Measurements from ENCODE around the gene FLAD1.

FLAD1 gene

DNA sequence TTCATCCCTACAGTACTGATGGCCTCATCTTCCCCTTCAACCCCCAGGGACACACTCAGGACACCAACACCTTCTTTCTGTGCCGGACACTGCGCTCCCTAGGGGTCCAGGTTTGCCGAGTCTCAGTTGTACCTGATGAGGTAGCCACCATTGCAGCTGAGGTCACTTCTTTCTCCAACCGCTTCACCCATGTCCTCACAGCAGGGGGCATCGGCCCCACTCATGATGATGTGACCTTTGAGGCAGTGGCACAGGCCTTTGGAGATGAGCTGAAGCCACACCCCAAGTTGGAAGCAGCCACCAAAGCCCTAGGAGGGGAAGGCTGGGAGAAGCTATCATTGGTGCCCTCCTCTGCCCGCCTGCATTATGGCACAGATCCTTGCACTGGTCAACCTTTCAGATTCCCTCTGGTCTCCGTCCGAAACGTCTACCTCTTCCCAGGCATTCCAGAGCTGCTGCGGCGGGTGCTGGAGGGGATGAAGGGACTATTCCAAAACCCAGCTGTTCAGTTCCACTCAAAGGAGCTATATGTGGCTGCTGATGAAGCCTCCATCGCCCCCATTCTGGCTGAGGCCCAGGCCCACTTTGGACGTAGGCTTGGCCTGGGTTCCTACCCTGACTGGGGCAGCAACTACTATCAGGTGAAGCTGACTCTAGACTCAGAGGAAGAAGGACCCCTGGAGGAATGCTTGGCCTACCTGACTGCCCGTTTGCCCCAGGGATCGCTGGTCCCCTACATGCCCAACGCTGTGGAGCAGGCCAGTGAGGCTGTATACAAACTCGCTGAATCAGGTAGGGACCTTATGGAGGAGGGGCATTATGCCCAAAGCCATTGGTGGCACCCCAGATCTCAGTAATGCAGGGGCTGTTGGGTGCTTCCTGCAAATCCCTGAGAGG is 5.2 kb downstream of the FLAD1 start:
- DNase-seq (ENCODE audit: low read depth in 2 of 2), result no peak

DNA sequence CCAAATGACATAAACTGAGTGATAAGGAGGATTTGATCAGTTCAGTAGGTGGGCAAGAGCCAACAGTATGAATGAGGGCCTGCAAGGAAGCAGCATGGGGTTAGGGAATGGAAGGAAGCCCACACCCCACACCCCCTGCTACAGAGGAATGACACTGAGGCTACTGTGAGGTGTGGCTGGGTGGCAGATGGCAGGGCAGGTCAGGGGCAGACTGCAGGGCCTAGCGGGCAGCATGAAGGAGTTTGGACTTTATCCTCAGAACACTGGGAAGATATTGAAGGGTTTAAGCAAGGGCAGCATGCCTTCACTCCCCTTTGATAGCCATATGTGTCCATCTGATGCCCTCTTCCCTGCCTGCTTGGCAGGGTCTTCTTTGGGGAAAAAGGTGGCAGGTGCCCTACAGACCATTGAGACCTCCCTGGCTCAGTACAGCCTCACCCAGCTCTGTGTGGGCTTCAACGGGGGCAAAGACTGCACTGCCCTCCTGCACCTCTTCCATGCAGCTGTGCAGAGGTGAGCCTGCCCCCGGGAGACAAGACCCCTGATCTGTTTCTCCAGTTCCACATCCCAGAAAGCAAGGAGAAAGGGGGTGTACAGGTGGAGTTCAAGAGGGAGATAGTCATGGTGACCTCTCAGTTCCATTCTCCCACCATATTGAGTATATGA is 6.2 kb downstream of the FLAD1 start:
- no peak for DNase-seq (ENCODE audit: low read depth in 2 of 2)

DNA sequence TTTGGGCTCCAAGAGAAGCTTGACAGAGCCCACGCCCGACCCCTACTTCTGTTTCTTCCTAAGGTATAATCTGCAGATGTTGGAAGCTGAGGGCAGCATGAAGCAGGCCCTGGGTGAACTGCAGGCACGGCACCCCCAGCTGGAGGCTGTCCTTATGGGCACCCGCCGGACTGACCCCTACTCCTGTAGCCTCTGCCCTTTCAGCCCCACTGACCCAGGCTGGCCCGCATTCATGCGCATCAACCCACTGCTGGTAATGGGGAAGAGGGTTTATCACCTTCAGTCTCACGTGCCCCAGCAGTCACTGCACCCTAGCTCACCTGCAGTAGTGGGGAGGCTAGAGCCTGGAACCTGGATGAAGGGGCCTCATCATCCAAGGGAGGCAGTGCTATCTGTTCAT is 7.1 kb downstream of the FLAD1 start:
- DNase-seq (ENCODE audit: low read depth in 2 of 2), result no peak

DNA sequence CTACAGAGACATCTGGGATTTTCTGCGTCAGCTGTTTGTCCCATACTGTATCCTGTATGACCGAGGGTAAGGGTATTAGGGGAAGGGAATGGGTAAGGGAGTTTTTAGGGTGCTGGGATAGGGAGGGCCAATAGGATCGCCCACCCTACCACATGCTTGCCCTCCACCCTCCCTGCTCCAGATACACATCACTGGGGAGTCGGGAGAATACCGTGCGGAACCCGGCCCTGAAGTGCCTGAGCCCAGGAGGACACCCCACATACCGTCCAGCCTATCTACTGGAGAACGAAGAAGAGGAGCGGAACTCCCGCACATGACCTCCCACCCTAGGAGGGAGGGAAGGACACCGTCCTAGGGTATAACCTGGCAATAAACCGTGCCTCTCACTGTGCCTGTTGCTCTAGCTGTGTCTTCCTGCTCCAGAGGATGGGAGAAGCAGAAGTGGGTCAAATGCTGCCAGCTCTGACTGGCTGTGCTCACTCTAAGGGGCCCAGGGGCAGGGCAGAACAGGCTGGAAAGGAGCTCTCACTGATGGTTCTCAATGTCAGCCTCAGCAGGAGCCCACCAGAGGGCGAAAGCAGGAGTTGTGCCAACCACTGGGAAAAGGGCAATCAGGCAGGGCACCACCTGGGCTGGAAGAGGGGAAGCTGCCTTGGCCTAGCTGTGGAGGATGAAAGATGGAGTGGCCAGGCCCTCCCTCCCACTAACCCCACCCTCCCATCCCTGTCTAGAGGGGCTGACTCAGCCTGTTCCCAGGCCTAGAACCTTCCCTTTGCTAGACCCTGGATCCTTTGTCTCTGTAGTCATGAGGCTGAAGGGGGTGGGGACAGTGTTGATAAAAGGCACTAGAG is 9.8 kb downstream of the FLAD1 start:
- DNase-seq (ENCODE audit: low read depth in 2 of 2), result no peak

DNA sequence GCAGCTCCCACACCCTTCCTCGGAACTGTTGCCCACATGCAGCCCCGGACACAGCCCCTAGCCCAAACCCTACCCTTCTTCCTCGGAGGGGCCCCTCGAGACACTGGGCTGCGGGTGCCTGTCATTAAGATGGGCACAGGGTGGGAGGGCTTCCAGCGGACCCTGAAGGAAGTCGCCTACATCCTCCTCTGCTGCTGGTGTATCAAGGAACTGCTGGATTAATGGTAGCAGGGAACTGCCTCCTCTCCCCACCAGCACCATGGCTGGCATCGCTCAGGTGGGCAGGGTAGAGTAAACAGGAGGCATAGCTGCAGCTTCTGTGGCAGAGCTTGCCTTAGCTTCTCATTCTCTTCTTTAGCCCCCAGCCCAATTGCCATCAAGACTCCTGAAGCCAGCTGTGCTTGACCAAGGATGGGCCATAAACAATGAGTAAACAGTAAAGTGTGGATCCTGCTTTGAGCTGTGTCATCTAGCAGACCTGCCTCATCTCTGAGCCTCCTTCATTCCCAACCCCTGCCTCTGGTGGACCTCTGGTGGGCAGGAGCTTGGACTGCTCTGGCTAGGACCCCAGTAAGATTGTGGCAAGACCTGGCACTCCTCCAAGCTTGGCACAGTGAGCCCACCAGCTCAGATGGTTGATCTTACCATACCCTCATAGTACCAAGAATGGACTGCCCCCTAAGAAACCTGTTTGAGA is 10.6 kb downstream of the FLAD1 start, which contains the start of gene LENEP:
Gene LENEP (plus strand): TSS at position 15 of the 697 bp plus-strand sequence. CDS start 22 bp downstream, at position 37.
- no peak for DNase-seq (ENCODE audit: low read depth in 2 of 2)

DNA sequence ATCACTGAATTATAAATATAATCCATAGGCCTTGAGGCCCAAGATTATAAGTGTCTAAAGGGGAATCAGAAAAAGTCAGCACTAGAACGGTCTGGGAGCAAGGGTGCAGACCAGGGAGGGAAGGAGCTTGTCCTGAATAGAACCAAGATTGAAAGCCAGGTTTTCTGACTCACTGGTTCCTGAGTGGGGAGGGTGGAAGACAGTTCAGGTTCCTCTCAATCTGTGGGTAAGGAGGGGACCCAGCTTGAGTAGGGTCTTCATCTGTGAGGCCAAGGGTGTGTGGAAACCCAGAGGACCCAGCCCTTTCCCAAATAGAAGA is 11.1 kb downstream of the FLAD1 start:
- no peak for DNase-seq (ENCODE audit: low read depth in 2 of 2)

DNA sequence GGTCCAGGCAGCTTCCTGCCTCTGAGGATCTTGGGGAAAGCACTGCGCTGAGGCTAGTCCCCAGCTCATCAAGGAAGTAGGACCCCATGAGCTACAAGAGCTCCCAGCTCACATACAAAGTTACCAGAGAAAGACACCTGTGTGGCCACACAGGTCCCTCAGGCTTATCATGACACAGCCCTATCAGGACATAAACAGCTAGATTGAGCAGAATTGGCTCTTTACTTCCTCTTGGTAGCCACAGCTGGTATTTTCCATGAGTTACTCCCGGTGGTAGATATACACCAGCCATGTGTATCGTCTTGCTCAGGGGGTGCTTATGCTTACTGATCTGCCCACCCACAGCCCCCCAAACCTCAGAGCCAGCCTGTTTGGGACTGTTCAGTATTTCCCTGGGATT is 11.4 kb downstream of the FLAD1 start:
- DNase-seq (ENCODE audit: low read depth in 2 of 2), result no peak

DNA sequence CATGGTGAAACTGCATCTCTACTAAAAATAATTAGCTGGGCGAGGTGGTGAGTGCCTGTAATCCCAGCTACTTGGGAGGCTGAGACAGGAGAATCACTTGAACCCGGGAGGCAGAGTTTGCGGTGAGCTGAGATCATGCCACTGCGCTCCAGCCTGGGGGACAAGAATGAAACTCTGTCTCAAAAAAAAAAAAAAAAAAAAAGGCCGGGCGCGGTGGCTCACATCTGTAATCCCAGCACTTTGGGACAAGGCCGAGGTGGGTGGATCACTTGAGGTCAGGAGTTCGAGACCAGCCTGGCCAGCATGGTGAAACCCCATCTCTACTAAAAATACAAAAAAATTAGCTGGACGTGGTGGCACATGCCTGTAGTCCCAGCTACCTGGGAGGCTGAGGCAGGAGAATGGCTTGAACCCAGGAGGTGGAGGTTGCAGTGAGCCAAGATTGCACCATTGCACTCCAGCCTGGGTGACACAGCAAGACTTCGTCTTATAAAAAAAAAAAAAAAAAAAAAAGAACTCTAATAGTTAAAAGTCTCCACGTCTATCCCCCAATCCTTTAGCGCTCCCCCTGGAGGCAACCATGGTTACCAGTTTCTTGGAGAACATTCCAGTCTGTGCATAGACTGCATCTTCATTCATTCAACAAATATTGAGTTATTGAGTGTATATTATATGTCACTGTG is 12.3 kb downstream of the FLAD1 start:
- peak; percentile 56 to 62 for DNase-seq (ENCODE audit: low read depth in 2 of 2)

DNA sequence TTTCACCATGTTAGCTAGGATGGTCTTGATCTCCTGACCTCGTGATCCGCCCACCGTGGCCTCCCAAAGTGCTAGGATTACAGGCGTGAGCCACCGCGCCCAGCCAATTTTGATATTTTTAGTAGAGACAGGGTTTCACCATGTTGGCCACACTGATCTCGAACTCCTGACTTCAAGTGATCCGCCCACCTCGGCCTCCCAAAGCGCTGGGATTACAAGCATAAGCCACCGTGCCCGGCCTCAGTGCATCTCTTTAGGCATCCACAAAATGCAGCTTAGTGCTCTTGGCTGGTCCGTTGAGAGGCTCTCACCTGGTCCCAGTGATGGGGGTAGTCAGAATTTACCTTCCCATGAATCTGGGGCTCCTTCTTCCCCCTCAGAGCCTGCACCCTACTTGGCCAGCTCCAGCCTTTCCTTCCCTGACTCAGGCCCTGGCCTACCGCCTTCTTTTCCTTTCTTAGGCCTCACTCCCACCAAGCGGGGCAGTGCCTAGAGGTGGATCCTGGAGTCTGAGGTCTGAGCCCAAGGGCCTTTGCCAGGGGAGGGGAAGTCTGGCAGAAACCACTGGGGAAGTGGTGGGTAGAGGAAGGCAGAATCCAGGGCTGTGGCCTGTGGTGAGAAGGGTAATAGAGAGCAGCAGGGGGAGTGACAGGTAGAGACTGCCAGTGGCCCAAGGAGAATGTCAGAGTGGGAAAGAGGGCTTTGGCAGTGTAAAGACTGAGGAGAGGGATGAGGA is 14.0 kb downstream of the FLAD1 start:
- no peak for DNase-seq (ENCODE audit: low read depth in 2 of 2)

DNA sequence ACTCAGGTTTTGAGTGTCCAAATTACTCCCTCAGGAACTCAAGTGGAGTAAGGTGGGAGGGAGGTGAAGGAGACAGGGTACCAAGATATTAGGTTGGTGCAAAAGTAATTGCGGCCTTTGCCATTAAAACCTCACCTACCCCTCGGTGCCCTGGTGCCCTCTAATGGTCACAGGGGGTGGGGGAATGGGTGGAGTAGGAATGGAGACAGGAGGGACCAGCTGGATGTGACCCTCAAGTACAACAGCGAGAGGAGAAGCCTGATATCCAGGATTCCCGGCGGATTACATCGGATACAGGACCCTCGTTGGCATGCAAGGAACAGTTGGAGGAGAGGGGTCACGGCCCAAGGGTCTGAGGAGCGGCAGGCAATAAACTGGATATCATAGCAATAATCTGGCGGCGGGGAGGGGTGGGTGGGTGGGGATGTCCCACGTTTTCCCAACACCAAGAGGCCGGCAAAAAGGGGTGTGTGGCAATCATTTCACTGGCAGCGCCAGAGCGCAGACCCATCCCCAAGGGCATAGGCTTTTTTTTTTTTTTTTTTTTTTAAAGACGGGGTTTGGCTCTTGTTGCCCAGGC is 15.1 kb downstream of the FLAD1 start:
- no peak for DNase-seq (ENCODE audit: low read depth in 2 of 2)

DNA sequence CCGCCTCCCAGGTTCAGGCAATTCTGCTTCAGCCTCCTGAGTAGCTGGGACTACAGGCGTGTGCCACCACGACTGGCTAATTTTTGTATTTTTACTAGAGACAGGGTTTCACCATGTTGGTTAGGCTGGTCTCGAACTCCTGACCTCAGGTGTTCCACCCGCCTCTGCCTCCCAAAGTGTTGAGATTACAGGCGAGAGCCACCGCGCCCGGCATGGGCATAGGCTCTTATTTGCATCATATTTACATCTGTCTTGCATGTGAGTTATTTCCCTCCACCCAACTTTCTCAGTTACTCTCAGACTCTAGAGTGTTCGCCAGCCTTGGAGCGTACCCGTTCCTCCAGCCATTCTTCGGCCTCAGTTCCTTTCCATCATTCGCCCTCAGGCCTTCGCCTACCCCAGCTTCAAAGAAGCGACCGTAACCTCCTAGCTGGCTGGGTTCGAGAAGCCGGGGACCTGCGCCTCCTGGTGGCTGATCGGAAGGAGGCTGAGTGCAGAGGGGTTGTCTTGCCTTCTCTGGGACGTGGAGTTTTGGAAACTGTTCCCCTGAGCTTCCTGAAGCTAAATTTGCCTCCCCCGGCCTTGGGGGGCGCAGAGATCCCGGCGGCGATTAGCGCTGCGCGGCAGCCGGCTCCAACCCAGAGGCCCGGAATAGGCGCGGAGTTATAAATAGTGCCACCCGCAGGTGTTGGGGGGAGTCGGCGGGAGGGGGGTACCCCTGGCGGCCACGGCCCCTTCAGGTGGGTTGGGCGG is 15.8 kb downstream of the FLAD1 start:
- DNase-seq (ENCODE audit: low read depth in 2 of 2), result peak in 1 of 2 experiments; percentile 40

DNA sequence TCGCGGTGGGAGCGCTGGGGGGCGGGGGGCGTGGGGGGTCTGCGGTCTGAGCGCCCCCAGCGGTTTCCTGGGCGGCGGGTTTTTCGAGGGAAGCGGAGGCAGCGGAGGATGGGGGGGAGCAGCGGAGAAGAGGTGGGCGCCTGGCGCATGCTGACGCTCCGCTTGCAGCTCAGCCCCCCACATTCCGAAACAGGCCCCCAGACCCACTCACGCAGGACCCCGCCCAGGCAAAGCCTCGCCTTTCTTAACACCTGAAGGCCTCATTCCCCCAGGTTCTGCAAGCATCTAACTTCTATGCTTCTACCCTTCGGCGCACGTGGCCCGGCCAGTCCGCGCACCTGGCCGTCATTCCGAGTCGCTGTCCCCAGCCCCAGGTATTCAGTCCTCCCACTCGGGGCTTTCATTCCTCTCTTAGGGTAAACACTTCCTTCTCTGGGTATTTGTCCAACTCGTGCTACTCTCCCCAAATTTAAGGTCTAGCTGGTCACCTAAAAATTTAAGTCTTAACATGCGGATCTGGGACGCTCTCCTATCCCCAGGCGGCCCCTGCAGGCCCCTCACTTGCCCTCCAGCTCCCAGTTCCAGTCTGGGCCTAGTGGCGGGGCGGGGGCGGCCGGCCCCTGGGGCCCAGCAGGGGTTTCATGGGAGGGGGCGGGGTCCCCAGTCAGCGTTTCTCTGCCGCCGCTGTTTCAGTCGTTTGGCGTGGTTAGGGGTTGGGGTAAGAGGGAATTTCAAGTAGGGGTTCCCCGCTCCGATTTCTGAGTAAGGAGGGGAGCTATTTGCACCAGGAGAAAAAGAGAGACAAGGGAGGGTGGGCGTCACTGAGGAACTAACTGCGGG is 16.6 kb downstream of the FLAD1 start:
- DNase-seq (ENCODE audit: low read depth in 2 of 2), result no peak

DNA sequence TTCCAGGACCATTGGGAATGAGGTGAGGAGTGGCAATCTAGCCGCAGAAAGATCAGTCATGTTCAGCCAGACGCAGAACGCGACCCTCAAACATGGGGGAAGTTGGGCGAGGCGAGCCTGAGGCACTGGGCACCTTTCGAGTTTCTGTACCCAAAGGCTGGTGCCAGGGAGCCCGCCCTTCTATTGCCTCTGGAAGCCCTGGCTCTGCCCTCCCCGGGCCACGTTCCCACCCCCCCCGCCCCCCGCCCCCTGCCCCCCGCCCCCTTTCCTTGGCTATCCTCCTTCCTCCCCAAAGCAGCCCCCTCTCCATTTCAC is 17.2 kb downstream of the FLAD1 start:
- DNase-seq (ENCODE audit: low read depth in 2 of 2), result no peak

DNA sequence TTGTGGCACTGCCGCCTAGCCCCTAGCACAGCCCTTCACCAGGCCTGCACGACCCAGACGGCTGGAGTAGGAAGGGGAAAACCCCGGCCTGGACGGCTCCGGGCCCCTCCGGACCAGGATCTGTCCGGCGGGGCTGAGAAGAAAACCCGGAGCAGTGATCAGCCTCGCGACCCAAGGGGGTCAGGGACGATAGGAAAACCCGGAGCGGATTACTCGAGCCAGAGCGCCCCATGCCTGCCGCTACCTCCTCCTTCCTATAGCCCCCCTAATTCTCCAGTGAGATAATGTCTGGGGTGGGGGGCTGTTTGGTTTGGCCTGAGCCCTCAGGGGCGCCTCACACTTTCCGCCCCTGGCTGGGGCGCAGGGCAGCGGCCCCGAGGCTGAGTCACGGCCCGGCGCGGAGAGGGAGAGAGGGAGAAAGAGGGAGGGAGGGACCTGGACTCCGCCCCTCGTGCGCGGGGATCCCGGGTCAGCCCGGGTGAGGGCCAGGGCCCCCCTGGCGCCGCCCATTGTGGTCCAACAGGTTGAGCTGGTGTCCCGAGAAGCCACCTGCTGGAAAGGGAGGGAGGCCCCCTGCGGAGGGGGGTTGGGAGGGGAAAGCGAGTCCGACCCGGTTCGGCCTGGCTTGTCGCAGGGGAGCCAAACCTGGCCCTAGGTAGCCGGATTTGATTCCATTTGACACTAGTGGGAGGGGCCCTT is 17.7 kb downstream of the FLAD1 start:
- DNase-seq (ENCODE audit: low read depth in 2 of 2), result peak; percentile 47 to 53

DNA sequence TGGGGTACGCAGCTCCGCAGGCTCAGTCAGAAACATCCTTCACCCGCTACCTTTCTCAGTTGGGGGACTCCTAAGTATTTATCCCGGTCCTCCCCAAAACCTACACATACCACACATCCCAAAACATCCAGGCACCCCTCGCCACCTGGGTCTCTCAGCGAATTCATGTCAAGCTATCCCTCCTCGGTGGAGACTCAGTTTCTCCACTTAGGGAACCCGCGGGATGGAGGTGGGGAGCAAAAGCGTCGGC is 18.2 kb downstream of the FLAD1 start:
- DNase-seq (ENCODE audit: low read depth in 2 of 2), result no peak

DNA sequence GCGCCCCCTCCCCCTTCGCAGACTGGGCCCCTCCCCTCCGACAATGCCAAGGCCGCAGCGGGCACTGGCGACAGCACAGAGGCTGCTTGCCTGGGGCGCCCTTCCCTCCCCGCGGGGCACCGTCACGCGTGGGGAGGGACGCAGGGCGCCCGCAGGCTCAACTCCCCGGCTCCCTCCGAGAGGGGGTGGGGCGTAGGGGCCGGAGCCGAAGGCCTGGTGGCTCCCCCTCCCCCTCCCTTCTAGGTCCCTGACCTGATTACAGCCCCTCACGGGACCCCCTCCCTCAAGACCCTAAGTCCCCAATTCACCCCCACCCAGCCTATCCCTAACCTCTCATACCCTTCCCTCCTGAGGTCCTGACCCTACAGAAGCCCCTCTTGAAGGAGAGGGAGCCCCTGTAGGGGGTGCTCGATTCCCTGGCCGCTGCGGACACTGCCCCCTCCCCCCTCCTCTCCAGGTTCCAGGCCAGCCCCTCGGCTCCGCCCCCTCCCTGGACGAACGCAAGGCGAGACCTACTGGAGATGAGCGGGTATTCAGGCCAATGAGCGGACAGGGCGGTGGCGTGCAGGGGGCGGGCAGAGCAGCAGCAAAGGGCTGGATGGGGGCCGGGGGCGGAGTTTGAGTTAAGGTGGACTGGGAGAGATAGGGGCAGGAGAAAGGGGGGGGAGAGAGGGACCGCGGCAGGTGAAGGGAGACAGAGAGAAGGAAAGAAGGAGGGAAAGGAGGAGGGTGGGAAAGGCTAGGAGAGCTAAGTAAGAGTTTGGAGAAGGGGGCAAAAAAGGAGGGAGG is 18.7 kb downstream of the FLAD1 start:
- peak; percentile 95 to 96 for DNase-seq (ENCODE audit: low read depth in 2 of 2)

DNA sequence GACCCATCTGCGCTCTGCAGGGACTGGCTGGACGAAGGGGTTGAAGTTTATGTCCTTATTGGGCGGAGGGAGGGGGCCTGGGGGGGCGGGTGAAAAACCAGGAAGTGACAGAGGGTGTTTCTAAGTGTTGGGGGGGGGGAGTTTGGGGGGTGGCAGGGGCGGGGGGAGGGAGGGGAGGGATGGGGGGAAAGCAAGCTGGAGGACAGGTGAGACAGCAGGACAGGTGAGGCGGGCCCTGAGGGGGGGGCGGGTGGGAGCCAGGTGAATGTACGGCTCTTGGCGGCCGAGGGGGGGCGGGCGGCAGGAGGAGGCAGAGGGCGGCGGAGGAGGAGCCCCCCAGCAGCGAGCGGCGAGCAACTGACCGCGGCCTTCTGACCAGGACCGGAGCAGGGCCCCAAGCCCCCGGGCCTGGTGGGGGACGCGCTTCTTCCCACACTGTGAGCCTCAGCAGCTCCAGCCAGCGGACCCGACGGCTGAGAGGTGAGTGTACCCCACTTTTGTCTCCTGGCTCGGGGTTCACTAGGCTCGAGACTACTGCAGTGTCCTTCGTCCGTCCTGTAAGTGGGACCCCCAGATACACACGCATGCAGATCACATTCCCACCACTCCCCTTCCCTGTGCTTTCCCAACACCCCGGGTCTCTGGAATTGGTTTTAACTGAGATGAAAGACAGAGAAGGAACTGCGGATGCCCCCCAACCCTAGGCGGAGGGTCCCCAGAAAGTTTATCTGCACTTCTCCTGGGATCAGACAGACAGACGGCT is 19.5 kb downstream of the FLAD1 start, which contains the start of gene ZBTB7B:
Gene ZBTB7B (plus strand): TSS at position 339 of the 763 bp plus-strand sequence. CDS start 11,859 bp downstream, outside the sequence.
- DNase-seq (ENCODE audit: low read depth in 2 of 2), result no peak

All from fibroblast of skin of left biceps (primary cell).